MV-4-11 (cell line): ENCODE data around the gene TENM3.

Source experiments
- DNase-seq: peaks from one replicate; lab custom pipeline; 2025; lab: John Stamatoyannopoulos, UW

Gene TENM3

GRCh38 chr4:182449930-182450439 is 206.8 kb downstream of the TENM3 start:
- no peak for DNase-seq

DNA sequence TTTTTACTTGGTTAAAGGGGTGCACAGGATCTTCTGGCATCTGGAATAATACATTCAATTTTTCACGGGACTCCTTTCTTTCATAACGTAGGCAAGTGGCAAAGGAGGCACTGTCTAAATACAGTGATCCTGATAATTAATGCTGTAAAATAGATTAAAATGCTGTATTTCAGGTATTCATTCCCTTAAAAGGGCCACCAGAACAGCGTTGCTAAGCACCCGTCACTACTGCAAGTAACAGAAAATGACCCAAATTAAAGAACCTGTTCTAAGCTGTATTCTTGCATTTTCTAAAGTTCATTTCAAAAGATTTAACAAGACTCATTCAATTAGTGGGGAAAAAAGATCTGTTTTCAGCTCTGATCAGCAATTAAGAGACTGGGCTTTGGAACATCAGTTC is 208.2 kb downstream of the TENM3 start:
- no peak for DNase-seq

GRCh38 chr4:182453830-182454229 is 210.6 kb downstream of the TENM3 start:
- no peak for DNase-seq

DNA sequence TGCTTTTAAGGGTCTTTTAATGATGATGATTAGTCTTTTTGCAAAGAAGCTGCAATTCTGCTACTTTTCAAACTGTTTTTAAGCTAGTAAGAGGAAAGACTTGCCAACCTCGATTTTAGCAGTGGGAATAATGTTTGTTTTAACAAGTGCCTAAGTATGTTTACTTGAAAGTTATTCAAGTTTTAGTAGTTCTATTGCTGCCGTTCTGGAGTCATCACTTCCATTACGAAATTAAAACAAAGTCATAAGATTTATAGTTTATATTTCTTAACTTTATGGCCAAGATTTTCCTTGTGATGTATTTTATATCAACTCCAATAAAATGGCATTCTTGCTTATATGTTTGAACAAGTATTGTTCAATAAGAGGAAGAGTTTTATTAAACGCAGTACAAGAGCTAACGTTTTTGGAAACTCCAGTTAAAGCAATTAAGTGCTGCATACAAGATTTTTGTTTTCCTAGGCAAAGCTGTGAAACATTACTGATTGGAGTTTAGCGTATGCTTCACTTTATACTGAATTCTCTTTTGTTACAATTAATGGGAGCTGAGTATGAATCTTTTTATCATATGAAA is 211.3 kb downstream of the TENM3 start:
- no peak for DNase-seq

GRCh38 chr4:182465114-182465513 is 221.9 kb downstream of the TENM3 start:
- DNase-seq: no peak

DNA sequence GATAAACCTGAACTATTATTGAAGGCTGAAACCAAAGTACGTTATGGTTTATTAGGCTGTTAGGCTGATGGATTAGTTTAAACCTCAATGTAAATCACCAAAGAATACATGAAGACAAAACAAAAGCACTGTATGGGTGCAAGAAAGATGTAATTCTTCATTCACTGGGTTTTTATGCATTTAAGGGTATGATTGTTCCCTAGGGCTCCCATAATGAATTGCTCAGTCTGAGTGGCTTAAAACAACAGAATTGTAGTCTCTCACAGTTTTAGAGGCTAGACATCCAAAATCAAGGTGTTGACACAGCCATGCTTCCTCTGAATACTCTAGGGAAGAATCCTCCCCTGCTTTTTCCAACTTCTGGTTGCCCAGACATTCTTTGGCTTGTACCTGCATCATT is 222.8 kb downstream of the TENM3 start:
- DNase-seq: no peak

GRCh38 chr4:182470215-182470614 is 227.0 kb downstream of the TENM3 start:
- DNase-seq: no peak

DNA sequence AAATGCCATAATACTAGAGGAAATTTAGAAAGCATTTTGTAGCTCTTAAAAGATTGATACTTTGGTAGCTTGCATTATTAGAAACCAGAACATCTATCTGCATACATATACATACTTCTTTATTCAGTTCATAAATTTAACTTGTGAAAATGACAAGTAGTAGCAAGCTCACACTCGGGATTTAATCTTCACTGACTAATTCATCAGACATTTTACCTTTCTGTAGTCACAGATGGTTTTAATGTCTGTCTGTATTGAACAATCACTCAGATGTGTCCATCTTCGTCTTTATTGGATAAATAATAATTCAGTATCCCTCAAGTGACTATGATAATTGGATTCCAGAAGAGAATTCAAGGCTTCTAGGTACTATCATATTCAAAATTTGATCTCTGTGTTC is 232.3 kb downstream of the TENM3 start:
- no peak for DNase-seq

DNA sequence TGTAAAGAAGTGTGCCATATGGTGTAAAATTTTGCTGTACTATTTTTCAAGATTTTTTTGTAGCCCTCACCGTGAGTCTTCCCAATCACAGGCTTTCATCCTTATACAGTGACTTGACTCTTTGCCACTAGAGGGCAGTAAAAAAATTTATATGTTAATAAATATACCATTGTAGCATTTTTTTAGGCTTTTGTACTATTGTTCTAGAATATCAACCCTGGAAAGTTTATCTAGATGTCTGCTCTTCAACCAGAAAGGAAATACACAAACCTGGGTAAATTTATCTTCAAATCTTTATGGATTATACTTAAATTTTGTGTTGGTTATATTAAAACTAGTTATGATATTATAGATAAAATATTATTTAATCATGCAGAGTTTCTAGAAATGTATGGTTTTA is 235.3 kb downstream of the TENM3 start:
- DNase-seq: peak; percentile 19

DNA sequence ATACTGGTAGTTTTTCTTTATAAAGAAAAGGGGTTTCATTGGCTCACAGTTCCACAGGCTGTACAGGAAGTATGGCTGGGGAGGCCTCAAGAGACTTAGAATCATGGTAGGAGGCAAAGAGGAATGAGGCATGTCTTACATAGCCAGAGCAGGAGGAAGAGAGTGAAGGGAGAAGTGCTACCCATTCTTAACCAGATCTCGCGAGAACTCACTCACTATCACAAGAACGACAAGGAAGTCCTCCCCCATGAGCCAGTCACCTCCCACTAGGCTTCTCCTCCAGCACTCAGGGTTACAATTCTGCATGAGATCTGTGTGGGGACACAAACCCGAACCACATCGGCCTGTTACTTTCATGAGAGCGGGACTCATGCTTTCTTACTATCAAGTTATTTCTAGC is 240.5 kb downstream of the TENM3 start:
- DNase-seq: no peak

DNA sequence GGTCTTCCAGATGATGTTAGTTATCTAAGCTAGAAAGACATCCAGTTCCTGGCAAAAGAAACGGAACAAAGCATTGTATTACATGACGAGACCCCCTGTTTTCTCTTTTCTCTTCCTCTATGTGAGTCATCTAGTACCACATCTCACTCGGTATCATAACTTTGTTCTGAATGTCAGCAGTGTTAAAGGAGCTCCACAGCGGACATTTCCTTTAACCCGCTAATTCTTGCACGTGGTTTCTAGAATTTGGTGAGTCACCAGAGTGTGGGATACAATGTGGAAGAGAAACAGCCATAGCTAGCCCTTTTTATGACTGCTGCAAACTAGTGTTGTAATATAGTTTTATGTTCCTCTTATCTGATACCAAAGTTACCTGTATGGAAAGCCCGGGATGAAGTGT is 243.7 kb downstream of the TENM3 start:
- DNase-seq: peak; percentile 92

DNA sequence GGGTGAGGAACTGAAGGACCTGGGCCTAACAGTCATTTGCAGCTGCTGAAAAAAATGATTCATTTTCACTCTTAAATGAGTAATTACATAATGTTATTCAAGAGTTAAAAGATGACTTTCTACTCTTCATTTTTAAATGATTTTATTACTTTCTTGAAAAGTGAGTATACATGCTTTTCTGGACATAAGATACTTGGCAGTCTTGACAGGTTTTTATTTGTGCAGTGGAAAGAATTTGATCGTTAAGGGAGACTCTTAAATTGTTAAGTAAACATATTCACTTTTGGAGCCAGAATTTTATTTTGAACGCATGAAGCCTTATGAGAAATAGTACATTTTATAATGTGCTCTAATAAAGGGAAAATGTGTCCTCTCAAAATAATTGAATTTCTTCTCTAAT is 245.7 kb downstream of the TENM3 start:
- no peak for DNase-seq

- DNase-seq: no peak
These were observed 246.4 kb downstream of the TENM3 start for GRCh38 chr4:182489607-182490006.

DNA sequence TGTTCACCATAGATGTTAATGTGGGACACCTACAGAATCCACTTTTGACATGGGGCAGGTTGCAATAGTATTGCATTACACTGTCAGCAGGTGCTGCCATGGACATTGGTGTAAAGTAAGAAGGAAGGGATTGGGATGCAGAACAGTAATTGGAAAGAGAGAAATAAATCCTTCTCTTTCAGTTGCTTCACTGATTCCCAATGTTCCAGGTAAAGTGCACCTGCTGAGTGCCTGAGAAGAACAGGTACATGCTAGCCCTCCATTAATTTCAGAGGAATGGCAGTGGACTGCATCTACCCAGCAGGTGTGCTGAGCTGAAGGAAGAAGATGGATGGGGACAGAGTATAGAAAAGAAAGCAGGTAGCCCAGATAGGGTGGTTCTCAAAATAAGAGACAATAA is 248.5 kb downstream of the TENM3 start:
- DNase-seq: no peak

DNA sequence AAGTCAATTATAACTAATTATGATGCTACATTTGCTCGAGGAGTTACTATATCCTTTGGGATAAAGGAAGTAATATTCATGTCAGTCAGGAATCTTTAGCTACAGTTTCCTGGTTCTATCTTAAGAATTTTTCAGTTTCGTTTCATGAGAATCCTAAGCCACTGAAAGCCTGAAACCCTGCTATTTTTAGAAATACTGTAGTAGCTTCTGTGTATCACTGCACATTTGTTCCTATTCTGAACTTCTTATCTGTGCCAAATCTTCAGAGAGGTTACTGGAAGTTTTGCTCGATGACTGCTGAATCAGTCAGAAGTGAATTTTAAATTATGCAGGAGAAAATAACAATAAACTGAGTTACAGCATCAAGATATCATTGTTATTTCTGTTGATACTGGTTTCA is 249.2 kb downstream of the TENM3 start:
- DNase-seq: peak; percentile 79

DNA sequence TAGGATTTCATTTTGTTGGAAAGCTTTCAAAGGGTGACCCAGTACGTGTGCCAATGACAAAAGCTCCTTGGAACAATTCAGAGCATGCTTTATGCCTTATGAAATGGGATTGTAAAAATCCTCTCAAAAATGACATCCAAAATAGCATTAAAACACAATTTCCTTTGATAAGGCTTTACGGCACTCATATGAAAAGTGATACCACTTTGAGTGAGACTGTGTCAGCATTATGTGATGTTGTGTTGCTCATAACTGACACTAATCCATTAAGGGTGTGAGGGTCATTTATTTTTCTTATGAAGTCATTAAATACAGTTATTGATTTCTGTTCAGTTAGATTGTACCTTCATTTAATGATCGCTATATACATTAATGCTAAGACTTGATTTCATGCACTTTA is 250.2 kb downstream of the TENM3 start:
- no peak for DNase-seq

DNA sequence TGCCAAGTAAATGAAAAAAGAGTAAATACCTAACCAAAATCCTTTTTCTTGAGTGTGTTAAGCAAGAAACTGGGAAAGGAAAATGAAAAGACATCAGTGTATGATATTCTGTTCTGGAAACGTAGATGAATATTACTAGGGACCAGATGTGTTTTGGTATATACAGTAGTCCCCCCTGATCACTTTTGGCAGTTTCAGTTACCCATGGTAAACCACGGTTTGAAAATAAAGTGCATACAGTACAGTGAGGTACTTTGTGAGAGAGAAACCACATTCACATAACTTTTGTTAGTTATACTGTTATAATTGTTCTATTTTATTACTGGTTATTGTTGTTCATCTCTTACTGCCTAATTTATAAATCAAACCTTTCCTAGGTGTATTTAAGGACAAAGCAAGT is 250.9 kb downstream of the TENM3 start:
- DNase-seq: peak; percentile 2

DNA sequence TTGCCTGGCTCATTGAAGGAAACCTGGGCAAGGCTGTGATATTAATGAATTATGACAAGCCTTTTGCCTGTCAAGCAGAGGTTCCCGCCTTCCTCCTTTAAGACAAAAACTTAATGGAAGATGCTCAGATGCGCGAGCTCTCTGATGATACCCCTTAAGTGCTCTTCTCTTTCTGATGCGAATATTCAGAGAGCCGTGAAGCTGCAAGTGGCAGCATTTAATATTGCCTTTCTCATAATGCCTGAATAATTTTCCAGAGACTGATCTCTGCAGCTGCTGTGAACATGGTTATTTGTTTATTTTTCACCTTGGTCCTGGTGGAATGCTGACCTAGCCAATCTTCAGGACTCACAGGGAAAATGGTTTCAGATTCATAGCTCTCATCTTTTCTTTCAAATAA is 251.8 kb downstream of the TENM3 start:
- DNase-seq: no peak

DNA sequence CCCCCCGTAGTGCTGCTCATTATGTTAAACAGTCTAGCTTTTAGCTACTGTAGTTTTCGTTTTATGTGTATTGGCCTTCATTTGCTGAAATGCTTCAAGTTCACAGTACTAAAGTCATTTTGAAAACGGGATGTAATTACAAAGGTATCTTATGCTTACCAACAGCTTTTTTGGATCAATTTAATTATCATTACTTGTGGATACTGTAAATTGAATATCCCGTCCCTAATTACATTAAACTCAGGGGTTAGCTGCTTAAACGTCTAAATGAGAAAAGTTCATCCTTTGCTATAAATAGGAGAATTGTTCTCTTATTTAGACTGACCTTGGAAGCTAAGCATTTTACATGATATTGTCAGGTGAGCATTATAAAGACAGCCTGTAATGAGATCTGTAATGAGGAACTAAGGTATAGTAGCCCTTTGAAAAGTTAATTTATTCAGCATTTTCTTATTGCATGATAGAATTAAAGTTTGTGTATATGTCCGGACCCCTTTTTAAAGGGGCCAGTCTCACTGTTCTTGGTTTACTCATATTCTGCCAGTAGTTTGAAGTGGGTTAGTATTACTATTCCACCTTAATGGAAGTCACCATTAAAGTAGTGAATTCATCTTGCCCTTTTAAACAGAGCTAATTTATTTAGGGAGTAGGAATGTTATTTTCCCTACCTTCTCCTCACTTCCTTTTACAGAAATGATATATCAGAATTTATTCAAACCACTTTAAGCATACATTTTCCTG is 252.6 kb downstream of the TENM3 start:
- DNase-seq: no peak

DNA sequence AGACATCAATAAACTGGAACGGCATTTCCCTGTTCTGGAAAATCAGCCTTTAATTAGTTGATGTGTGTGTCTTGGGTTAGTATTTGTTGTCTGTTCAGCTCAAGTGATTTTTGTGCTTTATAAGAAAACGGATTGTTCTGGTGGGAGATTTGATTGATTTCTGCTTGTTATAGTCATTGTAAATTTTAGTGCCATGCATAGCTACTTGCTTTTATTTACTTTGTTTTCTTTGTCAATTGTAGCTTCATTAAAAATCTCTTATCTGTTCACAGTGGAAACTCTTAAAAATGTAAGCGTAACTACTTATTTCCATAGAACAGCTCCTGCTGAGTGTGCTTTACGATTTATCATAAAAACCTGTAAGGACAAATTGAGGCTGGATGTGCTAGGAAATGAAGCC is 253.2 kb downstream of the TENM3 start:
- DNase-seq: no peak

- no peak for DNase-seq
These were observed 258.9 kb downstream of the TENM3 start for GRCh38 chr4:182502064-182502463.

- no peak for DNase-seq
These were observed 261.3 kb downstream of the TENM3 start for GRCh38 chr4:182504463-182504862.

DNA sequence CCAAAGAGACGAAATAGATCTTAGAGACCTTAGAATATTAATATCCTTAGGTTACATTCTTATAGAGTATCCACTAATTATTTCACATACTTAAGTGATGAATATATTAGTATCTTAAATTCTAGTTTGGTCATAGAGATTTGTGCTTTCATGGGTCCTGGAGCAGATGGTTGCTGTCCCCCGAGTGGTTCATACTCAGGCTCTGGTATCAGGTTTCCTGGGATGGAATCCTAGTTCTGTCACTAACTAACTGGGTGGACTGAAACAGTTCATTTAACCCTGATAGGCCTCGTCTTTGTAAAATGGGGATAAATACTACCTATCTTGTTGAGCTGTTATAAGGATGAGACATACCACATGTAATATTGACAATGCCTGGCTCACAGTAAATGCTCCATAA is 264.6 kb downstream of the TENM3 start:
- no peak for DNase-seq

DNA sequence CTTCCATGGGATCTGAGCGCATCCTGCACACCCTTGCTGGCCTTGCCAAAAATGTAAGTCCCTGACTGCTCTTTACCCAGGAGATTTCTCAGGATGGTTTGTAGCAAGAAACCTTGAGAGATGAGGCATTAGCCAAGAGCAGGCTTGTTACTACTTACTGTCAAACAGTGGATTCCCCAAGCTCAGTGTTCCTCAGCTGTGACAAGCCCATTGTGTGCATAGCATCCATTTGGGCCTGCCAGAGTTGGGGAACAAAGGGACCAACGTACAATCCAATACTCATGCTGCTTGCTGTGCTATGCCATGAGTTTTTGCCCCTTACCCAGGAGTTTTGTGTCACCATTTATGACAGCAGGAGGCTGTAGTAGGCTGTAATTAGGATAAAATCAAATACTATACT is 267.6 kb downstream of the TENM3 start:
- no peak for DNase-seq
